ENCODE measurements around the gene DNAJC16. TPM values are rescaled to one million over a fixed set of nuclear protein-coding genes. Genes with fewer than 3 reads are reported as not detected.

The DNAJC16 gene
- total and polyA plus RNA-seq, 2 donors (not counting 1 experiment from before 2014, with no cell fraction given) = 18.8 to 18.9 TPM

- peaks cover 72% of the 10 kb centered on the region for H3K79me2 ChIP-seq (ENCODE audit: control insufficient read depth, insufficient read depth, low read length)
Observed at GRCh38 chr1:15623435-15623834, 96.8 kb downstream of the DNAJC16 start.

GRCh38 chr1:15624133-15624714, 97.6 kb downstream of the DNAJC16 start:
- H3K36me3 ChIP-seq (ENCODE audit: control insufficient read depth, insufficient read depth, low read length) = peaks cover 2% of the 10 kb centered on the region
- no peaks in the 10 kb centered on the region for H3K27me3 ChIP-seq (ENCODE audit: control insufficient read depth, insufficient read depth, low read length)
- no peak overlapping the region for H3K9ac ChIP-seq (ENCODE audit: insufficient read depth, low read length)
- no peak overlapping the region for H3K4me3 ChIP-seq (replicated peaks in 1 of 4; ENCODE audit: control extremely low read depth in 1 of 4, insufficient read depth in 1 of 4, low read depth in 3 of 4, low read length in 4 of 4)
- no peak overlapping the region for H2AFZ ChIP-seq (ENCODE audit: low read length)
- H3K4me2 ChIP-seq (ENCODE audit: extremely low read depth, insufficient read depth, low read length) = no peak overlapping the region
- DNase-seq (ENCODE audit: low read depth in 2 of 2) = no peak
- peaks cover 2% of the 10 kb centered on the region for H4K20me1 ChIP-seq (ENCODE audit: control insufficient read depth, extremely low read depth, insufficient read depth, low read length)
- H3K4me1 ChIP-seq (ENCODE audit: control insufficient read depth, extremely low read depth, insufficient read depth, low read length) = peaks cover 14% of the 10 kb centered on the region
- H3K9me3 ChIP-seq (ENCODE audit: control insufficient read depth, insufficient read depth, low read depth, low read length) = no peaks in the 10 kb centered on the region
- no peak for TF ChIP-seq CTCF (conservative IDR thresholded peaks at IDR 0.05 in 1 of 2, IDR thresholded peaks at IDR 0.05 in 1 of 2; ENCODE audit: low read depth in 1 of 2, low read length in 2 of 2)
- TF ChIP-seq EZH2 (IDR thresholded peaks at IDR 0.05; ENCODE audit: low read length, missing control alignments) = no peak
- H3K27ac ChIP-seq (ENCODE audit: insufficient read depth, low read length) = no peak overlapping the region
- H3K79me2 ChIP-seq (ENCODE audit: control insufficient read depth, insufficient read depth, low read length) = peaks cover 72% of the 10 kb centered on the region

More at GRCh38 chr1:15623435-15623834, 96.8 kb downstream of the DNAJC16 start:
- Histone ChIP-seq H3K4me1 (ENCODE audit: control insufficient read depth, extremely low read depth, insufficient read depth, low read length) (peaks cover 14% of the 10 kb centered on the region), H3K36me3 (ENCODE audit: control insufficient read depth, insufficient read depth, low read length) (peaks cover 2% of the 10 kb centered on the region), H3K4me2 (ENCODE audit: extremely low read depth, insufficient read depth, low read length) (no peak overlapping the region), H4K20me1 (ENCODE audit: control insufficient read depth, extremely low read depth, insufficient read depth, low read length) (peaks cover 2% of the 10 kb centered on the region), H3K9me3 (ENCODE audit: control insufficient read depth, insufficient read depth, low read depth, low read length) (no peaks in the 10 kb centered on the region), H3K27me3 (ENCODE audit: control insufficient read depth, insufficient read depth, low read length) (no peaks in the 10 kb centered on the region), H3K27ac (ENCODE audit: insufficient read depth, low read length) (no peak overlapping the region), H3K4me3 (replicated peaks in 1 of 4; ENCODE audit: control extremely low read depth in 1 of 4, insufficient read depth in 1 of 4, low read depth in 3 of 4, low read length in 4 of 4) (no peak overlapping the region), H3K9ac (ENCODE audit: insufficient read depth, low read length) (no peak overlapping the region), H2AFZ (ENCODE audit: low read length) (no peak overlapping the region)
- TF ChIP-seq EZH2 (IDR thresholded peaks at IDR 0.05; ENCODE audit: low read length, missing control alignments) (no peak), CTCF (conservative IDR thresholded peaks at IDR 0.05 in 1 of 2, IDR thresholded peaks at IDR 0.05 in 1 of 2; ENCODE audit: low read depth in 1 of 2, low read length in 2 of 2) (no peak)
- no peak for DNase-seq (ENCODE audit: low read depth in 2 of 2)

GRCh38 chr1:15625056-15625917, 98.6 kb downstream of the DNAJC16 start:
- Histone ChIP-seq H3K9me3 (ENCODE audit: control insufficient read depth, insufficient read depth, low read depth, low read length) (no peaks in the 10 kb centered on the region), H3K4me2 (ENCODE audit: extremely low read depth, insufficient read depth, low read length) (no peak overlapping the region), H3K36me3 (ENCODE audit: control insufficient read depth, insufficient read depth, low read length) (peaks cover 4% of the 10 kb centered on the region), H3K9ac (ENCODE audit: insufficient read depth, low read length) (no peak overlapping the region), H3K27me3 (ENCODE audit: control insufficient read depth, insufficient read depth, low read length) (no peaks in the 10 kb centered on the region), H3K4me3 (replicated peaks in 1 of 4; ENCODE audit: control extremely low read depth in 1 of 4, insufficient read depth in 1 of 4, low read depth in 3 of 4, low read length in 4 of 4) (no peak overlapping the region), H3K27ac (ENCODE audit: insufficient read depth, low read length) (no peak overlapping the region), H4K20me1 (ENCODE audit: control insufficient read depth, extremely low read depth, insufficient read depth, low read length) (peaks cover 2% of the 10 kb centered on the region), H2AFZ (ENCODE audit: low read length) (no peak overlapping the region), H3K4me1 (ENCODE audit: control insufficient read depth, extremely low read depth, insufficient read depth, low read length) (peaks cover 9% of the 10 kb centered on the region), H3K79me2 (ENCODE audit: control insufficient read depth, insufficient read depth, low read length) (peaks cover 63% of the 10 kb centered on the region)
- TF ChIP-seq CTCF (conservative IDR thresholded peaks at IDR 0.05 in 1 of 2, IDR thresholded peaks at IDR 0.05 in 1 of 2; ENCODE audit: low read depth in 1 of 2, low read length in 2 of 2) (no peak), EZH2 (IDR thresholded peaks at IDR 0.05; ENCODE audit: low read length, missing control alignments) (no peak)
- no peak for DNase-seq (ENCODE audit: low read depth in 2 of 2)
